NCI-H2196 (cell line): ENCODE measurements around the gene OR2L3.
"Not testable (repeated sequence)": the region's sequence is repeated elsewhere in the genome, so short reads cannot be mapped to it uniquely, and the experiment has no call there.

Experiments
- DNase-seq: peaks from one replicate; lab custom pipeline; 2025; ENCODE audit not compliant: unreplicated experiment; lab: John Stamatoyannopoulos, UW

OR2L3 gene

GRCh38 chr1:248046536-248046935 lies at the start of gene OR2L3:
Gene OR2L3 (plus strand): TSS chr1:248046836. CDS start chr1:248060682, 13,846 bp downstream.
- no peak for DNase-seq

GRCh38 chr1:247998811-247999210 lies 47.8 kb upstream of the OR2L3 start:
- no peak for DNase-seq

- no peak for DNase-seq
Measured at GRCh38 chr1:248000169-248000568, 46.5 kb upstream of the OR2L3 start.

- no peak for DNase-seq
Measured at GRCh38 chr1:248007778-248008177, 38.9 kb upstream of the OR2L3 start.

GRCh38 chr1:248009681-248010080 lies 37.0 kb upstream of the OR2L3 start:
- no peak for DNase-seq

GRCh38 chr1:248013229-248013710 lies 33.4 kb upstream of the OR2L3 start, which contains the start of gene OR2L5:
Gene OR2L5 (plus strand): TSS chr1:248013660. CDS start chr1:248021948, 8,288 bp downstream.
- no peak for DNase-seq

GRCh38 chr1:248015803-248016202 lies 30.8 kb upstream of the OR2L3 start:
- no peak for DNase-seq

- no peak for DNase-seq
Measured at GRCh38 chr1:248029770-248030169, 16.9 kb upstream of the OR2L3 start, which contains the start of gene OR2L2. Gene OR2L2 (plus strand): TSS chr1:248030070. CDS start chr1:248038268, 8,198 bp downstream.

- no peak for DNase-seq
Measured at GRCh38 chr1:248045209-248045608, 1.4 kb upstream of the OR2L3 start.

GRCh38 chr1:248047008-248047407 lies 372 bp downstream of the OR2L3 start:
- DNase-seq: no peak

- no peak for DNase-seq
Measured at GRCh38 chr1:248054671-248055070, 8.0 kb downstream of the OR2L3 start.

- DNase-seq: no peak
Measured at GRCh38 chr1:248055261-248055660, 8.6 kb downstream of the OR2L3 start.

GRCh38 chr1:248065071-248065470 lies 18.4 kb downstream of the OR2L3 start:
- no peak for DNase-seq

GRCh38 chr1:248065604-248066003 lies 19.0 kb downstream of the OR2L3 start:
- DNase-seq: no peak

- not testable (repeated sequence) for DNase-seq
Measured at GRCh38 chr1:248083864-248084263, 37.2 kb downstream of the OR2L3 start.

- no peak for DNase-seq
Measured at GRCh38 chr1:248094884-248095283, 48.2 kb downstream of the OR2L3 start, which contains the start of gene OR2L13. Gene OR2L13 (plus strand): TSS chr1:248095184. CDS start chr1:248099376, 4,192 bp downstream.

GRCh38 chr1:248098529-248098928 lies 51.9 kb downstream of the OR2L3 start:
- no peak for DNase-seq

- DNase-seq: no peak
Measured at GRCh38 chr1:248102847-248103246, 56.2 kb downstream of the OR2L3 start.

GRCh38 chr1:248111157-248111556 lies 64.5 kb downstream of the OR2L3 start:
- no peak for DNase-seq
